ENCODE data around the gene CPNE4.

DNA sequence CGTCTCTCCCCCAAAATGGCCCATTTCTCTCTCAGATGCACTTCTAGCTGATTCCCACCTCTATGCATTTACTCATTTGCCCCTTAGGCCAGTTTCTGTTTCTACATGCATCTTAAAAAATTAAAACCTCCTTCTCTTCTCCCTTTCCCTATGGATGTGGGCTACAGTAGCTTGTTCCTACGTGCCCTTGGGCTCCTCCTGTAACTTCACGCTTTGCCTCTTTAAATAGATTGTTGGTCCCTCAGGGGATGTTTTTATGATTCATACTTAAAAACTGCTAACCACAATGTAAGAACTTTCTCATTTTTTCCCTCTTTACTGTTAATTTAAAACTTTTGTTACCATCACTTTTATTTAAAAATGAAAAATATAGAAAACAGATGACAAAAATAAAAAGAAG lies 346.4 kb downstream of the CPNE4 start:
- TF ChIP-seq CTCF (conservative IDR thresholded peaks at IDR 0.05) (no peak), ZFX (IDR thresholded peaks at IDR 0.05) (no peak)
